IPS DF 6.9 (cell line): ENCODE data around the gene AURKA.
A peak's percentile ranks its signal among the peaks of the same experiment; 100 is the strongest.

Source experiments
- DNase-seq: peaks from one replicate; pipeline ENCODE4 v3.0.0-alpha.2; 2013; ENCODE audit warnings: low read depth, low spot score
- H3K27ac ChIP-seq: one replicate; pipeline ENCODE4 v1.5.1; 2013; ENCODE audit warnings: low read length, control low read depth
- H3K27me3 ChIP-seq: 2 replicates; pipeline ENCODE4 v1.6.1; 2013; ENCODE audit warnings: mild to moderate bottlenecking, low read length; ENCODE audit not compliant: control insufficient read depth, insufficient read depth
- H3K36me3 ChIP-seq: 2 replicates; pipeline ENCODE4 v1.6.1; 2013; ENCODE audit warnings: low read length; ENCODE audit not compliant: control insufficient read depth, insufficient read depth
- H3K4me1 ChIP-seq: 2 replicates; pipeline ENCODE4 v1.6.1; 2013; ENCODE audit warnings: low read length; ENCODE audit not compliant: control insufficient read depth, insufficient read depth
- H3K4me3 ChIP-seq: 2 replicates; pipeline ENCODE4 v1.5.1; 2013; ENCODE audit warnings: mild to moderate bottlenecking, low read length
- H3K9me3 ChIP-seq: 2 replicates; pipeline ENCODE4 v1.6.1; 2013; ENCODE audit warnings: low read length, inconsistent platforms; ENCODE audit not compliant: control insufficient read depth, insufficient read depth
- WGBS: extraction: QIAGEN DNeasy Blood & Tissue Kit; methylation state at CpG from one replicate; pipeline ENCODE4 v1.1.7; 2013; ENCODE audit warnings: mixed read lengths, missing lambda C conversion rate; ENCODE audit not compliant: insufficient read length, insufficient coverage; 5-methylcytosine and 5-hydroxymethylcytosine counted together

The AURKA gene

GRCh38 chr20:56360908-56361205, 31.2 kb downstream of the AURKA start:
- H3K27me3 ChIP-seq, result no peaks in the 10 kb centered on the region
- H3K4me3 ChIP-seq, result no peak overlapping the region
- no peak overlapping the region for H3K27ac ChIP-seq
- H3K9me3 ChIP-seq, result no peaks in the 10 kb centered on the region
- H3K4me1 ChIP-seq, result peaks cover 4% of the 10 kb centered on the region; the same call in 1 of the 2 replicates
- no CpG with 5 or more reads among the region's 8 CpGs for WGBS
- no peaks in the 10 kb centered on the region for H3K36me3 ChIP-seq
- no peak for DNase-seq

DNA sequence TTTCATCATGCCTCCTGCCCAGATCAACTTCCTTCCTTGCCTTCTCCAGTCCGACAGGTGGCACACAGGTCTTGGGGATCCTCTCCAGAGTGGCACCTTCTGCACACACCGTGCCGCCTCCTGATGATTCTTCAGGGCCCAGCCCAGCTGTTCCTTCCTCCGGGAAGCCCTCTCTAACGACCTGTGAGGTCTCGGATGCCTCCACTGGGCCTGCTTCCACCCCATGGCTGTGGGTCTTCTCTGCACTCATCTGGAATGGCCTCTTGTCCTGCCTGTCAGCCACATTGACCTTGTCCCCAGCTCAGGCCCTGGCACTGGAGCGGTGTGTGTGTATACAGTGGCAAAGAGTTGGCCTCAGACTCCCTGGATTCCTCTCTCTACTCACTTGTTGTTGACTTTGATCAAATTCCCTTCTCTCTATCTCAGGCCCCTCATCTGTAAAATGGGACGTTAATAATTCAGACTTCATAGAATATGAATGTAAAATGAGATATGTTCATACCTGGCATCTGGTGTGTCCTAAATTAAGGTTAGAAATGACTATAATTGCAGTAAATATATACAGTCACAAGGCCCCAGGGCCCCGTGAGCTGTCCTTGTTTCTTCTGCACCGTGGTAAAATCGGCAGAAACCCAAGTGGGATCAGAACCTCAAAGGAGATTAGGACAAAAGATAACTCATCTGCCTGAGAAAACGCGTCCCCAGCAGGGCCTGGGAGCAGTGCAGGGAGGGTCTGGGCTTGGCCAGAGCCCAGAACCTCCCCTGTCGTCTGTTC, 31.7 kb downstream of the AURKA start:
- Histone ChIP-seq H3K36me3 (no peaks in the 10 kb centered on the region), H3K27me3 (no peaks in the 10 kb centered on the region), H3K27ac (no peak overlapping the region), H3K4me1 (peaks cover 4% of the 10 kb centered on the region; the same call in 1 of the 2 replicates), H3K4me3 (no peak overlapping the region), H3K9me3 (no peaks in the 10 kb centered on the region)
- no CpG with 5 or more reads among the region's 14 CpGs for WGBS
- DNase-seq, result no peak

GRCh38 chr20:56359212-56360132, 32.5 kb downstream of the AURKA start:
- Histone ChIP-seq H3K36me3 (no peaks in the 10 kb centered on the region), H3K4me1 (peaks cover 4% of the 10 kb centered on the region; the same call in 1 of the 2 replicates), H3K27me3 (no peaks in the 10 kb centered on the region), H3K4me3 (peak overlapping the region; percentile 71; the same call in 1 of the 2 replicates), H3K27ac (no peak overlapping the region), H3K9me3 (no peaks in the 10 kb centered on the region)
- no peak for DNase-seq
- no CpG with 5 or more reads among the region's 51 CpGs for WGBS

DNA sequence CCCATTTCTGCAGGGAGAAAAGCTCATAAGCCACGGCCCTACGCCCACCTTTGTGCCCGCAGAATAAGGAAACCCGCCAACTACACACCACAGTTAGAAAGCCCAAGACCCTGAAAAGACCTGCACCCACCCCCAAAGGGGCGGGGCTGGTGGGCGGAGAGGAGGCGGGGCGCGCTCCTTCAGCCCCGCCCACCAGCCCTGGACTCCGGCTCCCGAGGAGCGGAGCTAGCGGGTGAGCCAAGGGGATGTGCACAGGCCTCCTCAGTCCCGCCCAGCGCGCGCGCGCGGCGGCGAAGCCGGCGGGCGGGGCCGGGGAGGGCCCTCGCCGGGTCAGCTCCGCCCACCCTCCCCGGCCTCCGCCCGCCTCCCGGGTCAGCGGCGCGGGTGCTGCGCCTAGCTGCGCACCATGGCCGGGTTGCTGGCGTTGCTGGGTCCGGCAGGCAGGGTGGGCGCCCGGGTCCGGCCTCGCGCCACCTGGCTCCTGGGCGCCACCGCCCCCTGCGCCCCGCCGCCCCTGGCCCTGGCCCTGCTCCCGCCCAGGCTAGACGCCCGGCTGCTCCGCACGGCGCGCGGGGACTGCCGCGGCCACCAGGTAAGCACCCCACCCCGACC, 33.3 kb downstream of the AURKA start, which contains the start of gene FAM210B:
FAM210B (plus strand) TSS at position 375 of the 612 bp plus-strand sequence; CDS start at position 407, 32 bp downstream.
- WGBS, result no CpG with 5 or more reads among the region's 63 CpGs
- Histone ChIP-seq H3K9me3 (no peaks in the 10 kb centered on the region), H3K36me3 (no peaks in the 10 kb centered on the region), H3K4me1 (peaks cover 4% of the 10 kb centered on the region; the same call in 1 of the 2 replicates), H3K4me3 (peak within 1 kb of the TSS; percentile 71; the same call in 1 of the 2 replicates), H3K27me3 (no peaks in the 10 kb centered on the region), H3K27ac (no peak within 1 kb of the TSS)
- DNase-seq, result peak; percentile 60

DNA sequence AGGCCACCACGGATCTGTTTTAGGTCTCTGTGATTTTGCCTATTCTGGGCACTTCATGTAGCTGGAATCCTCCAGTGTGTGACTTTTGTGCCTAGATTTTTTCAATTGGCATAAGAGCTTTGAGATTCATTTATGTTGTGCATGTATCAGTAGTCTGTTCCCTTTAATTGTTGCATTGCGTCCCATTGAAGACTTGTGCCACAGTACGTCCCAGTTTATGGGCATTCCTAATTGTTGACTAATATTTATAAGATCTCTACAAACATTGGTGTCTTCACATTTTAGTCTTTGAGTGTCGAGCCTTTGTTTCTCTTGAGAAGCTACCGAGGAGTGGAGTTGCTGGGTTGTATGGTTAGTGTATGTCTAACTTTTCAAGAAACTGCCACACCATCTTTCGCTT, 33.9 kb downstream of the AURKA start:
- H3K27ac ChIP-seq, result no peak overlapping the region
- WGBS, result no CpG with 5 or more reads among the region's 6 CpGs
- no peak overlapping the region for H3K4me3 ChIP-seq
- peaks cover 4% of the 10 kb centered on the region; the same call in 1 of the 2 replicates for H3K4me1 ChIP-seq
- no peaks in the 10 kb centered on the region for H3K27me3 ChIP-seq
- no peak for DNase-seq
- H3K9me3 ChIP-seq, result no peaks in the 10 kb centered on the region
- no peaks in the 10 kb centered on the region for H3K36me3 ChIP-seq

GRCh38 chr20:56353356-56353755, 38.7 kb downstream of the AURKA start:
- DNase-seq, result no peak
- Histone ChIP-seq H3K36me3 (no peaks in the 10 kb centered on the region), H3K4me3 (no peak overlapping the region), H3K9me3 (no peaks in the 10 kb centered on the region), H3K4me1 (no peaks in the 10 kb centered on the region), H3K27ac (no peak overlapping the region), H3K27me3 (no peaks in the 10 kb centered on the region)
- no CpG with 5 or more reads among the region's 4 CpGs for WGBS

- Histone ChIP-seq H3K4me1 (no peaks in the 10 kb centered on the region), H3K9me3 (no peaks in the 10 kb centered on the region), H3K27me3 (no peaks in the 10 kb centered on the region), H3K36me3 (no peaks in the 10 kb centered on the region), H3K27ac (no peak overlapping the region), H3K4me3 (no peak overlapping the region)
- WGBS, result no CpG with 5 or more reads among the region's 5 CpGs
- DNase-seq, result no peak
Measured at GRCh38 chr20:56352345-56353055, 39.5 kb downstream of the AURKA start.

DNA sequence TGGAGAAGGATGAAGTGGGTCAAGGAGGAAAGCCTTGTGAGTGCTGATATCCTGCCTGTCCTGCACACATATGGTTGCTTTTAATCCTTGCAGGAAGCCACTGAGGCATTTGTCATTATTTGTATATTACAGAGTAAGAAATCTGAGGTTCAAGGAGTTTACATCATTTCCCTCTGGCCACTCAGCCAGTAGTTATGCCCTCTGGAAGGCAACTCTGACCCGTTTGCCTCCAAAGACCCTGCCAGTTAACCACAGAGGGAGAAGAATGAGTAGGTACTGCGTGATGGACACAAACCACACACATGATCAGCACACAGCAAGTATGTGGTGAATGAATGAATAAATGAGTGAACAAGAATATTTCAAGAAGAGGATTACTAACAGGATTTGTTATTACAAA, 41.2 kb downstream of the AURKA start:
- no peak for DNase-seq
- no peaks in the 10 kb centered on the region for H3K27me3 ChIP-seq
- no peak overlapping the region for H3K27ac ChIP-seq
- WGBS, result no CpG with 5 or more reads among the region's 2 CpGs
- H3K9me3 ChIP-seq, result no peaks in the 10 kb centered on the region
- no peaks in the 10 kb centered on the region for H3K4me1 ChIP-seq
- H3K36me3 ChIP-seq, result no peaks in the 10 kb centered on the region
- no peak overlapping the region for H3K4me3 ChIP-seq

DNA sequence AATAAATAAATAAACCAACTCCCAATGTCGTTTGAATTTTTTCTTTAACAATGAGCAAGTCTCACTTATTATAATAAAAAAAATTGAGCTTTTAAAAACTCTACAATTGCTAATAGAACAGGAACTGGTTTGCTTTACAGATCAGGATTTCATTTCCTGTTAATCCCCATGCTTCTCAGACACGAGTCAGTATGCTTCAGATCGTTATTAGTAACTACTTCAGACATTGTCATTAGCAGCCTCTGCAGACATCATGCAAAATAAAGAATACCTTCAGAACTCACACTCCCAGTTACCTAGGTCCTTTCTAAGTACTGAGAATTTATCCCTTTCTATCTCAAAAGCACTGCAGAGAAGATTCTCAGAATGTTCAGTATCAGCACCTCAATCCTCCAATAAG, 43.3 kb downstream of the AURKA start:
- Histone ChIP-seq H3K27ac (no peak overlapping the region), H3K36me3 (no peaks in the 10 kb centered on the region), H3K27me3 (no peaks in the 10 kb centered on the region), H3K4me1 (no peaks in the 10 kb centered on the region), H3K4me3 (no peak overlapping the region), H3K9me3 (no peaks in the 10 kb centered on the region)
- no CpG with 5 or more reads among the region's 3 CpGs for WGBS
- DNase-seq, result no peak

GRCh38 chr20:56348305-56348693, 43.7 kb downstream of the AURKA start:
- Histone ChIP-seq H3K27me3 (no peaks in the 10 kb centered on the region; the same call in 1 of the 2 replicates), H3K27ac (no peak overlapping the region), H3K4me3 (no peak overlapping the region), H3K36me3 (no peaks in the 10 kb centered on the region), H3K4me1 (no peaks in the 10 kb centered on the region), H3K9me3 (no peaks in the 10 kb centered on the region)
- no CpG with 5 or more reads among the region's 5 CpGs for WGBS
- no peak for DNase-seq
